IMR-90 (cell line): ENCODE results near the gene RPL15. TPM values are rescaled to one million over a fixed set of nuclear protein-coding genes. Genes with fewer than 3 reads are reported as not detected.

Source experiments
- ATAC-seq: fragments of 200-7000 bp; cut with Tn5 transposase; 2 replicates; pipeline ENCODE4 v1.9.1; 2020; ENCODE audit warnings: low read depth, mild to moderate bottlenecking, moderate library complexity
- BruUV-seq: library from RNA; stranded (reverse); fragments of 400-500 nt; replicated peaks from 2 replicates; lab custom pipeline; 2021; lab: Mats Ljungman, UMichigan
- CTCF ChIA-PET: fragments of 300-600 bp; formaldehyde crosslinking; extraction: SDS; loops from one replicate; lab custom pipeline; 2021; ENCODE audit warnings: antibody characterized with exemption; lab: Yijun Ruan, JAX
- POLR2A ChIA-PET: fragments of 300-600 bp; sonication (Branson Sonifier 250); formaldehyde crosslinking; loops from one replicate; lab custom pipeline; 2022; ENCODE audit warnings: antibody characterized with exemption; ENCODE audit not compliant: unreplicated experiment; lab: Charles Lee
- DNase-seq: peaks from one replicate; pipeline ENCODE4 v3.0.0; 2013
- H2AFZ ChIP-seq: replicated peaks from 2 replicates; pipeline ENCODE3; 2013; ENCODE audit warnings: low read length, mild to moderate bottlenecking; ENCODE audit not compliant: poor library complexity
- H2AK5ac ChIP-seq: 2 replicates; pipeline ENCODE4 v1.6.1; 2013; ENCODE audit warnings: low read depth, low read length, inconsistent platforms
- H2AK9ac ChIP-seq: replicated peaks from 2 replicates; pipeline ENCODE3; 2013; ENCODE audit warnings: mild to moderate bottlenecking, low read depth, low read length, moderate library complexity; ENCODE audit not compliant: poor library complexity
- H2BK120ac ChIP-seq: 2 replicates; pipeline ENCODE4 v1.6.1; 2013; ENCODE audit warnings: low read depth, low read length, inconsistent platforms
- H2BK15ac ChIP-seq: 3 replicates; pipeline ENCODE4 v1.6.1; 2013; ENCODE audit warnings: low read depth, low read length, inconsistent platforms
- H2BK20ac ChIP-seq: 2 replicates; pipeline ENCODE4 v1.6.1; 2013; ENCODE audit warnings: low read depth, mild to moderate bottlenecking, inconsistent platforms, low read length, moderate library complexity
- H2BK5ac ChIP-seq: 2 replicates; pipeline ENCODE4 v1.6.1; 2013; ENCODE audit warnings: mild to moderate bottlenecking, low read depth, low read length, inconsistent platforms; ENCODE audit not compliant: poor library complexity, severe bottlenecking
- H3K14ac ChIP-seq: replicated peaks from 2 replicates; pipeline ENCODE4 v1.6.1; 2013; ENCODE audit warnings: low read depth, low read length, inconsistent platforms
- H3K18ac ChIP-seq: 2 replicates; pipeline ENCODE4 v1.6.1; 2013; ENCODE audit warnings: low read depth, low read length, control low read depth
- H3K23ac ChIP-seq: 2 replicates; pipeline ENCODE4 v1.6.1; 2013; ENCODE audit warnings: low read depth, low read length, inconsistent platforms
- H3K27ac ChIP-seq: 2 replicates; pipeline ENCODE4 v1.5.1; 2013; ENCODE audit warnings: mild to moderate bottlenecking, control low read depth, low read length; ENCODE audit not compliant: insufficient read depth
- H3K27me3 ChIP-seq: 2 replicates; pipeline ENCODE4 v1.6.1; 2013; ENCODE audit warnings: low read length; ENCODE audit not compliant: control insufficient read depth, insufficient read depth
- H3K36me3 ChIP-seq: 2 replicates; pipeline ENCODE4 v1.6.1; 2013; ENCODE audit warnings: low read length, mixed read lengths; ENCODE audit not compliant: control insufficient read depth, insufficient read depth
- H3K4ac ChIP-seq: 2 replicates; pipeline ENCODE4 v1.6.1; 2013; ENCODE audit warnings: low read depth, low read length, inconsistent platforms
- H3K4me1 ChIP-seq: 2 replicates; pipeline ENCODE4 v1.6.1; 2013; ENCODE audit warnings: low read length, mixed read lengths; ENCODE audit not compliant: control insufficient read depth, insufficient read depth
- H3K4me2 ChIP-seq: 2 replicates; pipeline ENCODE4 v1.6.1; 2013; ENCODE audit warnings: low read depth, mild to moderate bottlenecking, control low read depth, low read length, moderate library complexity
- H3K4me3 ChIP-seq: 2 replicates; pipeline ENCODE4 v1.5.1; 2013; ENCODE audit warnings: low read depth, mild to moderate bottlenecking, control low read depth, low read length, moderate library complexity; ENCODE audit not compliant: insufficient read depth
- H3K56ac ChIP-seq: 2 replicates; pipeline ENCODE4 v1.6.1; 2013; ENCODE audit warnings: low read length, inconsistent platforms; ENCODE audit not compliant: insufficient read depth; ENCODE audit errors: extremely low read depth
- H3K79me1 ChIP-seq, 2 experiments: 2 replicates each; pipeline ENCODE4 v1.6.1; 2013; ENCODE audit warnings: low read length in 2 of 2, inconsistent platforms in 1 of 2, low read depth in 1 of 2
- H3K9ac ChIP-seq: 2 replicates; pipeline ENCODE4 v1.6.1; 2013; ENCODE audit warnings: low read depth, low read length, control low read depth
- H3K9me1 ChIP-seq: 2 replicates; pipeline ENCODE4 v1.6.1; 2013; ENCODE audit warnings: low read length, inconsistent platforms; ENCODE audit not compliant: insufficient read depth
- H3K9me3 ChIP-seq: 2 replicates; pipeline ENCODE4 v1.6.1; 2013; ENCODE audit warnings: low read length; ENCODE audit not compliant: control insufficient read depth, insufficient read depth
- H4K20me1 ChIP-seq: 2 replicates; pipeline ENCODE4 v1.6.1; 2013; ENCODE audit warnings: low read length, inconsistent platforms; ENCODE audit not compliant: insufficient read depth
- H4K5ac ChIP-seq: 2 replicates; pipeline ENCODE4 v1.6.1; 2013; ENCODE audit warnings: mild to moderate bottlenecking, low read depth, low read length, control low read depth
- H4K8ac ChIP-seq, 2 experiments: 2 replicates each; pipeline ENCODE4 v1.6.1; 2013; ENCODE audit warnings: low read depth in 2 of 2, low read length in 2 of 2, control low read depth in 1 of 2, inconsistent platforms in 1 of 2
- H4K91ac ChIP-seq: 2 replicates; pipeline ENCODE4 v1.6.1; 2013; ENCODE audit warnings: low read depth, low read length, inconsistent platforms; ENCODE audit not compliant: insufficient read depth
- BHLHE40 ChIP-seq: fragments of 150-350 bp; IDR thresholded peaks from 2 replicates; pipeline ENCODE4 v1.6.1; 2016; ENCODE audit warnings: mild to moderate bottlenecking, low read depth, low read length
- CTCF ChIP-seq: conservative IDR thresholded peaks from 2 replicates; pipeline ENCODE4 v1.5.1; 2012; ENCODE audit warnings: mild to moderate bottlenecking, low read depth, low read length, improper control_type of control experiment
- ELK1 ChIP-seq: fragments of 150-350 bp; IDR thresholded peaks from 2 replicates; pipeline ENCODE4 v1.6.1; 2016; ENCODE audit warnings: low read depth, mild to moderate bottlenecking, low read length, moderate library complexity, borderline replicate concordance
- MXI1 ChIP-seq: IDR thresholded peaks from 2 replicates; pipeline ENCODE4 v1.6.1; 2012; ENCODE audit warnings: low read depth, mild to moderate bottlenecking, low read length, moderate library complexity, borderline replicate concordance
- NFE2L2 ChIP-seq: fragments of 150-350 bp; IDR thresholded peaks from 2 replicates; pipeline ENCODE4 v1.6.1; 2016; ENCODE audit warnings: low read depth, mild to moderate bottlenecking, low read length
- POLR2A ChIP-seq: IDR thresholded peaks from 2 replicates; pipeline ENCODE4 v1.6.1; 2012; ENCODE audit warnings: mild to moderate bottlenecking, low read depth, low read length
- RAD21 ChIP-seq: IDR thresholded peaks from 2 replicates; pipeline ENCODE4 v1.6.1; 2012; ENCODE audit warnings: low read length, improper control_type of control experiment
- SMC3 ChIP-seq: fragments of 150-350 bp; IDR thresholded peaks from 2 replicates; pipeline ENCODE4 v1.6.1; 2016; ENCODE audit warnings: low read depth, mild to moderate bottlenecking, antibody characterized with exemption, low read length, moderate library complexity
- WGBS, 2 experiments: methylation state at CpG; one replicate each; pipeline versions ENCODE4 v1.1.5 to v1.1.7; 2013; ENCODE audit warnings: missing lambda C conversion rate in 2 of 2; ENCODE audit not compliant: insufficient read length in 1 of 2; ENCODE audit errors: extremely low coverage in 2 of 2; 5-methylcytosine and 5-hydroxymethylcytosine counted together
- dilution Hi-C: fragments of 300-500 bp; cut with HindIII; formaldehyde crosslinking; loops from one replicate; pipeline ENCODE4 v1.14.3; 2018; ENCODE audit warnings: low sequenced_read_pairs; ENCODE audit not compliant: unreplicated experiment
- in situ Hi-C: fragments of 300-500 bp; cut with MboI; formaldehyde crosslinking; loops from 3 replicates; pipeline ENCODE4 v1.14.3; 2019; ENCODE audit warnings: low sequenced_read_pairs, inconsistent platforms, mixed read lengths
- intact Hi-C: fragments of 100-400 bp; cut with micrococcal nuclease; formaldehyde crosslinking; loops from 2 replicates; pipeline ENCODE4 v1.10.0; 2022
- polyA plus RNA-seq, 3 experiments: library from polyadenylated mRNA; depleted of rRNA; stranded (reverse); fragments of >200 nt; gene quantifications; 2 replicates each; pipeline ENCODE4 v1.2.3, GENCODE V29; 2012; ENCODE audit warnings: low replicate concordance in 1 of 3
- total RNA-seq: library from RNA; depleted of rRNA; stranded (reverse); fragments of >200 nt; gene quantifications from 2 replicates; pipeline ENCODE4 v1.2.3, GENCODE V29; 2012

RPL15 gene
- total and polyA plus RNA-seq, 2 of the 4 experiments (the other 2 are of a cell fraction): 1,419 to 4,701 TPM

- no CpG with 5 or more reads among the region's 4 CpGs for WGBS, 2 experiments
- Histone ChIP-seq H3K27ac (no peak overlapping the region), H2BK5ac (peak overlapping the region; percentile 88), H3K79me1 (peaks cover 19 to 65% of the 10 kb centered on the region in 2 experiments), H3K56ac (no peak overlapping the region), H3K9me1 (peaks cover 5% of the 10 kb centered on the region), H2BK15ac (peak overlapping the region; percentile 49; the same call in 1 of the 3 replicates), H3K9me3 (no peaks in the 10 kb centered on the region), H4K8ac (peak overlapping the region in 1 of 2 experiments; percentile 59; a peak in 1 of 4 replicates), H4K20me1 (peaks cover 41% of the 10 kb centered on the region), H3K4me1 (peaks cover 16% of the 10 kb centered on the region), H4K5ac (0 out of 2 replicates have a peak overlapping the region, but pooled peaks have one; percentile 36), H4K91ac (peak overlapping the region; percentile 22), H3K4me2 (no peak overlapping the region), H3K18ac (no peak overlapping the region), H2AK5ac (no peak overlapping the region; the same call in 1 of the 2 replicates), H3K9ac (no peak overlapping the region), H2AFZ (no peak overlapping the region), H2BK20ac (no peak overlapping the region), H2BK120ac (no peak overlapping the region), H3K27me3 (no peaks in the 10 kb centered on the region), H3K23ac (no peak overlapping the region), H2AK9ac (no peak overlapping the region), H3K4ac (no peak overlapping the region; the same call in 1 of the 2 replicates), H3K14ac (no peak overlapping the region), H3K4me3 (no peak overlapping the region), H3K36me3 (no peaks in the 10 kb centered on the region)
- ATAC-seq: peak; percentile 13
- intact Hi-C loops: loop anchor here (10.0 kb wide), 2 partner anchors 160 to 670 kb away; partner anchors contain the start of gene UBE2E2
- DNase-seq: no peak
- BruUV-seq: no TSS peak
- in situ Hi-C loops: loop anchor here (25.0 kb wide), 2 partner anchors 362 to 812 kb away; no protein-coding TSS in a partner anchor
- dilution Hi-C loops: no loop called here
- TF ChIP-seq BHLHE40 (no peak), NFE2L2 (no peak), MXI1 (no peak), SMC3 (no peak), ELK1 (no peak), RAD21 (no peak), CTCF (peak; percentile 11; the same call in 1 of the 2 replicates), POLR2A (no peak)
- CTCF ChIA-PET: no interaction called here
- POLR2A ChIA-PET: interaction anchor here (0.7 kb wide), 1 partner anchor 69 kb away, joined by 3 read pairs; no protein-coding TSS in a partner anchor
Measured at GRCh38 chr3:23875113-23875725, 41.7 kb upstream of the RPL15 start.
